WTC11 (cell line): ENCODE measurements around the gene PTPN9. TPM values are rescaled to one million over a fixed set of nuclear protein-coding genes. Genes with fewer than 3 reads are reported as not detected.

ENCODE experiments used
- ATAC-seq: fragments of 200-7000 bp; cut with Tn5 transposase; 2 replicates; pipeline ENCODE4 v1.10.0; 2021; ENCODE audit warnings: mild to moderate bottlenecking, moderate library complexity
- CTCF ChIA-PET: fragments of 300-600 bp; sonication (Branson Sonifier 250); formaldehyde crosslinking; loops from one replicate; lab custom pipeline; 2021; ENCODE audit warnings: antibody characterized with exemption; lab: Charles Lee
- POLR2A ChIA-PET: fragments of 350-600 bp; sonication (Branson Sonifier 250); formaldehyde crosslinking; loops from one replicate; lab custom pipeline; 2021; ENCODE audit warnings: antibody characterized with exemption; lab: Charles Lee
- DNase-seq: peaks from one replicate; pipeline ENCODE4 v3.0.0; 2021; ENCODE audit warnings: low spot score
- H3K27ac Mint-ChIP-seq: 2 replicates; pipeline ENCODE4 v1.8.0; 2021; ENCODE audit warnings: mixed read lengths
- H3K27me3 Mint-ChIP-seq: 2 replicates; pipeline ENCODE4 v1.8.0; 2021; ENCODE audit warnings: low read depth, mild to moderate bottlenecking, moderate library complexity, mixed read lengths
- H3K36me3 Mint-ChIP-seq: 2 replicates; pipeline ENCODE4 v1.8.0; 2021; ENCODE audit warnings: mixed read lengths
- H3K4me1 Mint-ChIP-seq: 2 replicates; pipeline ENCODE4 v1.8.0; 2022; ENCODE audit warnings: mixed read lengths
- H3K4me3 Mint-ChIP-seq: 2 replicates; pipeline ENCODE4 v1.8.0; 2021; ENCODE audit warnings: mild to moderate bottlenecking, moderate library complexity, mixed read lengths
- H3K9me3 Mint-ChIP-seq: 2 replicates; pipeline ENCODE4 v1.8.0; 2021; ENCODE audit warnings: mixed read lengths
- ETV6 ChIP-seq: sonication (generic); formaldehyde crosslinking; IDR thresholded peaks from 2 replicates; pipeline ENCODE4 v1.8.1; 2022; ENCODE audit warnings: mild to moderate bottlenecking, missing genetic modification reagents
- FOXJ3 ChIP-seq: sonication (generic); formaldehyde crosslinking; IDR thresholded peaks from 2 replicates; pipeline ENCODE4 v1.9.0; 2021; ENCODE audit warnings: missing genetic modification reagents, mild to moderate bottlenecking, borderline replicate concordance
- MYBL2 ChIP-seq: sonication (generic); formaldehyde crosslinking; IDR thresholded peaks from 2 replicates; pipeline ENCODE4 v1.8.1; 2023; ENCODE audit warnings: mild to moderate bottlenecking, moderate library complexity, missing genetic modification reagents
- NR1H2 ChIP-seq: sonication (generic); formaldehyde crosslinking; IDR thresholded peaks from 2 replicates; pipeline ENCODE4 v1.9.0; 2021; ENCODE audit warnings: mild to moderate bottlenecking, moderate library complexity, missing genetic modification reagents
- PRRX2 ChIP-seq: fragments of 250-450 bp; sonication (Bioruptor Pico); IDR thresholded peaks from 2 replicates; pipeline ENCODE4 v1.8.0; 2021; ENCODE audit warnings: mild to moderate bottlenecking
- SMAD4 ChIP-seq: sonication (generic); formaldehyde crosslinking; IDR thresholded peaks from 2 replicates; pipeline ENCODE4 v1.8.0; 2022; ENCODE audit warnings: mild to moderate bottlenecking, missing genetic modification reagents
- TP53 ChIP-seq: sonication (generic); formaldehyde crosslinking; IDR thresholded peaks from 2 replicates; pipeline ENCODE4 v1.8.1; 2023; ENCODE audit warnings: mild to moderate bottlenecking, missing genetic modification reagents
- total RNA-seq: library from RNA; stranded (reverse); gene quantifications from 3 replicates; pipeline ENCODE4 v1.2.3, GENCODE V29; 2021
- TF ChIP-seq, protein P1 (sequence below): sonication (generic); formaldehyde crosslinking; IDR thresholded peaks from 2 replicates; pipeline ENCODE4 v1.8.1; 2022; ENCODE audit warnings: missing genetic modification reagents, borderline replicate concordance
- TF ChIP-seq, protein P2 (sequence below): sonication (generic); formaldehyde crosslinking; IDR thresholded peaks from 2 replicates; pipeline ENCODE4 v1.8.0; 2022; ENCODE audit warnings: mild to moderate bottlenecking, missing genetic modification reagents
- TF ChIP-seq, protein P3 (sequence below): sonication (generic); formaldehyde crosslinking; IDR thresholded peaks from 2 replicates; pipeline ENCODE4 v1.8.1; 2023; ENCODE audit warnings: mild to moderate bottlenecking, missing genetic modification reagents
- TF ChIP-seq, protein P4 (sequence below): sonication (generic); formaldehyde crosslinking; IDR thresholded peaks from 2 replicates; pipeline ENCODE4 v1.8.0; 2023; ENCODE audit warnings: missing genetic modification reagents, mild to moderate bottlenecking, borderline replicate concordance
- TF ChIP-seq, protein P5 (sequence below): sonication (generic); formaldehyde crosslinking; IDR thresholded peaks from 2 replicates; pipeline ENCODE4 v1.8.0; 2023; ENCODE audit warnings: mild to moderate bottlenecking, missing genetic modification reagents
- TF ChIP-seq, protein P6 (sequence below): sonication (generic); formaldehyde crosslinking; conservative IDR thresholded peaks from 2 replicates; pipeline ENCODE4 v1.8.1; 2022; ENCODE audit warnings: mild to moderate bottlenecking, missing genetic modification reagents
- TF ChIP-seq, protein P7 (sequence below): sonication (generic); formaldehyde crosslinking; IDR thresholded peaks from 2 replicates; pipeline ENCODE4 v1.8.1; 2023; ENCODE audit warnings: mild to moderate bottlenecking, missing genetic modification reagents, moderate library complexity
- TF ChIP-seq, protein P8 (sequence below): fragments of 250-450 bp; sonication (Bioruptor Pico); IDR thresholded peaks from 2 replicates; pipeline ENCODE4 v1.9.0; 2021; ENCODE audit warnings: mild to moderate bottlenecking
- TF ChIP-seq, protein P9 (sequence below): sonication (generic); formaldehyde crosslinking; conservative IDR thresholded peaks from 2 replicates; pipeline ENCODE4 v1.8.1; 2023; ENCODE audit warnings: mild to moderate bottlenecking, low read depth, missing genetic modification reagents, moderate library complexity

PTPN9 gene
- total RNA-seq, 1 experiment from 2014 or later = 45.5 TPM

DNA sequence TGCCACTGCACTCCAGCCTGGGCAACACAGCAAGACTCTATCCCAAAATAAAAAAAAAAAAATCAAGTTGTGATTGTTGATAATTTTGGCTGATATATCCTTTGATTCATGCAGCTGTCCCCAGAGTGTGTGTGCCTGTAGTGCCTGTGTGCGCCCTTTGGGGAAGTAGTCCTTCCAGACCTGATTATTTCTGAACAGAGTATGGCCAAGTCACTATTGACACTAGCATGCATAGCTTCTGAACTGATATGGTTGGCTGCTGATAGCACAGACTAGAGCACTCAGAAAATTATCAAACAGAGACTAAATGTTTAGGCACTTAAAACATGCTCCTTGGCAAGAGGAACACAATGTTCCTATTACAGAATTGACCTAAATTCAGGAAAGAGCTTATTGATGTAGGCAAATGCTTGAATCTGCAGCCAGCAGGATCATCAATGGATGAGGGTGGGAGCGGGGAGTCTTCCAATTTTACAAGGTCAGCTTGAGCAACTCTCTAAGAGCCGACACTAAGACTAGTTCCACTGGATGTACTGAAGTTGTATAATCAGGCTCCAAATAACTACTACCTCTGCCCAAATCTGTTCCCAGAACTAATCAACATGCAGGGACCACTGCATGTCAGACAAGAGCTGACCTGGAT is 17.7 kb upstream of the PTPN9 start:
- Mint-ChIP-seq H3K9me3 (no peaks in the 10 kb centered on the region), H3K4me3 (no peak overlapping the region), H3K36me3 (peaks cover 25% of the 10 kb centered on the region), H3K27ac (no peak overlapping the region), H3K4me1 (no peaks in the 10 kb centered on the region), H3K27me3 (no peaks in the 10 kb centered on the region)
- TF ChIP-seq, protein P1, sequence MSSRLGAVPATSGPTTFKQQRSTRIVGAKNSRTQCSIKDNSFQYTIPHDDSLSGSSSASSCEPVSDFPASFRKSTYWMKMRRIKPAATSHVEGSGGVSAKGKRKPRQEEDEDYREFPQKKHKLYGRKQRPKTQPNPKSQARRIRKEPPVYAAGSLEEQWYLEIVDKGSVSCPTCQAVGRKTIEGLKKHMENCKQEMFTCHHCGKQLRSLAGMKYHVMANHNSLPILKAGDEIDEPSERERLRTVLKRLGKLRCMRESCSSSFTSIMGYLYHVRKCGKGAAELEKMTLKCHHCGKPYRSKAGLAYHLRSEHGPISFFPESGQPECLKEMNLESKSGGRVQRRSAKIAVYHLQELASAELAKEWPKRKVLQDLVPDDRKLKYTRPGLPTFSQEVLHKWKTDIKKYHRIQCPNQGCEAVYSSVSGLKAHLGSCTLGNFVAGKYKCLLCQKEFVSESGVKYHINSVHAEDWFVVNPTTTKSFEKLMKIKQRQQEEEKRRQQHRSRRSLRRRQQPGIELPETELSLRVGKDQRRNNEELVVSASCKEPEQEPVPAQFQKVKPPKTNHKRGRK = no peak
- TF ChIP-seq, protein P2, sequence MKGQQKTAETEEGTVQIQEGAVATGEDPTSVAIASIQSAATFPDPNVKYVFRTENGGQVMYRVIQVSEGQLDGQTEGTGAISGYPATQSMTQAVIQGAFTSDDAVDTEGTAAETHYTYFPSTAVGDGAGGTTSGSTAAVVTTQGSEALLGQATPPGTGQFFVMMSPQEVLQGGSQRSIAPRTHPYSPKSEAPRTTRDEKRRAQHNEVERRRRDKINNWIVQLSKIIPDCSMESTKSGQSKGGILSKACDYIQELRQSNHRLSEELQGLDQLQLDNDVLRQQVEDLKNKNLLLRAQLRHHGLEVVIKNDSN (CRISPR knock-in tag) = no peak
- TF ChIP-seq MYBL2 (no peak), FOXJ3 (CRISPR knock-in tag) (no peak), PRRX2 (CRISPR knock-in tag) (no peak), SMAD4 (CRISPR knock-in tag) (no peak), TP53 (no peak), ETV6 (CRISPR knock-in tag) (no peak), NR1H2 (CRISPR knock-in tag) (no peak)
- TF ChIP-seq, protein P3, sequence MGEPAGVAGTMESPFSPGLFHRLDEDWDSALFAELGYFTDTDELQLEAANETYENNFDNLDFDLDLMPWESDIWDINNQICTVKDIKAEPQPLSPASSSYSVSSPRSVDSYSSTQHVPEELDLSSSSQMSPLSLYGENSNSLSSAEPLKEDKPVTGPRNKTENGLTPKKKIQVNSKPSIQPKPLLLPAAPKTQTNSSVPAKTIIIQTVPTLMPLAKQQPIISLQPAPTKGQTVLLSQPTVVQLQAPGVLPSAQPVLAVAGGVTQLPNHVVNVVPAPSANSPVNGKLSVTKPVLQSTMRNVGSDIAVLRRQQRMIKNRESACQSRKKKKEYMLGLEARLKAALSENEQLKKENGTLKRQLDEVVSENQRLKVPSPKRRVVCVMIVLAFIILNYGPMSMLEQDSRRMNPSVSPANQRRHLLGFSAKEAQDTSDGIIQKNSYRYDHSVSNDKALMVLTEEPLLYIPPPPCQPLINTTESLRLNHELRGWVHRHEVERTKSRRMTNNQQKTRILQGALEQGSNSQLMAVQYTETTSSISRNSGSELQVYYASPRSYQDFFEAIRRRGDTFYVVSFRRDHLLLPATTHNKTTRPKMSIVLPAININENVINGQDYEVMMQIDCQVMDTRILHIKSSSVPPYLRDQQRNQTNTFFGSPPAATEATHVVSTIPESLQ = no peak
- TF ChIP-seq, protein P4, sequence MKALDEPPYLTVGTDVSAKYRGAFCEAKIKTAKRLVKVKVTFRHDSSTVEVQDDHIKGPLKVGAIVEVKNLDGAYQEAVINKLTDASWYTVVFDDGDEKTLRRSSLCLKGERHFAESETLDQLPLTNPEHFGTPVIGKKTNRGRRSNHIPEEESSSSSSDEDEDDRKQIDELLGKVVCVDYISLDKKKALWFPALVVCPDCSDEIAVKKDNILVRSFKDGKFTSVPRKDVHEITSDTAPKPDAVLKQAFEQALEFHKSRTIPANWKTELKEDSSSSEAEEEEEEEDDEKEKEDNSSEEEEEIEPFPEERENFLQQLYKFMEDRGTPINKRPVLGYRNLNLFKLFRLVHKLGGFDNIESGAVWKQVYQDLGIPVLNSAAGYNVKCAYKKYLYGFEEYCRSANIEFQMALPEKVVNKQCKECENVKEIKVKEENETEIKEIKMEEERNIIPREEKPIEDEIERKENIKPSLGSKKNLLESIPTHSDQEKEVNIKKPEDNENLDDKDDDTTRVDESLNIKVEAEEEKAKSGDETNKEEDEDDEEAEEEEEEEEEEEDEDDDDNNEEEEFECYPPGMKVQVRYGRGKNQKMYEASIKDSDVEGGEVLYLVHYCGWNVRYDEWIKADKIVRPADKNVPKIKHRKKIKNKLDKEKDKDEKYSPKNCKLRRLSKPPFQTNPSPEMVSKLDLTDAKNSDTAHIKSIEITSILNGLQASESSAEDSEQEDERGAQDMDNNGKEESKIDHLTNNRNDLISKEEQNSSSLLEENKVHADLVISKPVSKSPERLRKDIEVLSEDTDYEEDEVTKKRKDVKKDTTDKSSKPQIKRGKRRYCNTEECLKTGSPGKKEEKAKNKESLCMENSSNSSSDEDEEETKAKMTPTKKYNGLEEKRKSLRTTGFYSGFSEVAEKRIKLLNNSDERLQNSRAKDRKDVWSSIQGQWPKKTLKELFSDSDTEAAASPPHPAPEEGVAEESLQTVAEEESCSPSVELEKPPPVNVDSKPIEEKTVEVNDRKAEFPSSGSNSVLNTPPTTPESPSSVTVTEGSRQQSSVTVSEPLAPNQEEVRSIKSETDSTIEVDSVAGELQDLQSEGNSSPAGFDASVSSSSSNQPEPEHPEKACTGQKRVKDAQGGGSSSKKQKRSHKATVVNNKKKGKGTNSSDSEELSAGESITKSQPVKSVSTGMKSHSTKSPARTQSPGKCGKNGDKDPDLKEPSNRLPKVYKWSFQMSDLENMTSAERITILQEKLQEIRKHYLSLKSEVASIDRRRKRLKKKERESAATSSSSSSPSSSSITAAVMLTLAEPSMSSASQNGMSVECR (CRISPR knock-in tag) = no peak
- TF ChIP-seq, protein P5, sequence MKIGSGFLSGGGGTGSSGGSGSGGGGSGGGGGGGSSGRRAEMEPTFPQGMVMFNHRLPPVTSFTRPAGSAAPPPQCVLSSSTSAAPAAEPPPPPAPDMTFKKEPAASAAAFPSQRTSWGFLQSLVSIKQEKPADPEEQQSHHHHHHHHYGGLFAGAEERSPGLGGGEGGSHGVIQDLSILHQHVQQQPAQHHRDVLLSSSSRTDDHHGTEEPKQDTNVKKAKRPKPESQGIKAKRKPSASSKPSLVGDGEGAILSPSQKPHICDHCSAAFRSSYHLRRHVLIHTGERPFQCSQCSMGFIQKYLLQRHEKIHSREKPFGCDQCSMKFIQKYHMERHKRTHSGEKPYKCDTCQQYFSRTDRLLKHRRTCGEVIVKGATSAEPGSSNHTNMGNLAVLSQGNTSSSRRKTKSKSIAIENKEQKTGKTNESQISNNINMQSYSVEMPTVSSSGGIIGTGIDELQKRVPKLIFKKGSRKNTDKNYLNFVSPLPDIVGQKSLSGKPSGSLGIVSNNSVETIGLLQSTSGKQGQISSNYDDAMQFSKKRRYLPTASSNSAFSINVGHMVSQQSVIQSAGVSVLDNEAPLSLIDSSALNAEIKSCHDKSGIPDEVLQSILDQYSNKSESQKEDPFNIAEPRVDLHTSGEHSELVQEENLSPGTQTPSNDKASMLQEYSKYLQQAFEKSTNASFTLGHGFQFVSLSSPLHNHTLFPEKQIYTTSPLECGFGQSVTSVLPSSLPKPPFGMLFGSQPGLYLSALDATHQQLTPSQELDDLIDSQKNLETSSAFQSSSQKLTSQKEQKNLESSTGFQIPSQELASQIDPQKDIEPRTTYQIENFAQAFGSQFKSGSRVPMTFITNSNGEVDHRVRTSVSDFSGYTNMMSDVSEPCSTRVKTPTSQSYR (CRISPR knock-in tag) = no peak
- TF ChIP-seq, protein P6, sequence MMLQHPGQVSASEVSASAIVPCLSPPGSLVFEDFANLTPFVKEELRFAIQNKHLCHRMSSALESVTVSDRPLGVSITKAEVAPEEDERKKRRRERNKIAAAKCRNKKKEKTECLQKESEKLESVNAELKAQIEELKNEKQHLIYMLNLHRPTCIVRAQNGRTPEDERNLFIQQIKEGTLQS (CRISPR knock-in tag) = no peak
- TF ChIP-seq, protein P7, sequence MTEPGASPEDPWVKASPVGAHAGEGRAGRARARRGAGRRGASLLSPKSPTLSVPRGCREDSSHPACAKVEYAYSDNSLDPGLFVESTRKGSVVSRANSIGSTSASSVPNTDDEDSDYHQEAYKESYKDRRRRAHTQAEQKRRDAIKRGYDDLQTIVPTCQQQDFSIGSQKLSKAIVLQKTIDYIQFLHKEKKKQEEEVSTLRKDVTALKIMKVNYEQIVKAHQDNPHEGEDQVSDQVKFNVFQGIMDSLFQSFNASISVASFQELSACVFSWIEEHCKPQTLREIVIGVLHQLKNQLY (CRISPR knock-in tag) = no peak
- TF ChIP-seq, protein P8, sequence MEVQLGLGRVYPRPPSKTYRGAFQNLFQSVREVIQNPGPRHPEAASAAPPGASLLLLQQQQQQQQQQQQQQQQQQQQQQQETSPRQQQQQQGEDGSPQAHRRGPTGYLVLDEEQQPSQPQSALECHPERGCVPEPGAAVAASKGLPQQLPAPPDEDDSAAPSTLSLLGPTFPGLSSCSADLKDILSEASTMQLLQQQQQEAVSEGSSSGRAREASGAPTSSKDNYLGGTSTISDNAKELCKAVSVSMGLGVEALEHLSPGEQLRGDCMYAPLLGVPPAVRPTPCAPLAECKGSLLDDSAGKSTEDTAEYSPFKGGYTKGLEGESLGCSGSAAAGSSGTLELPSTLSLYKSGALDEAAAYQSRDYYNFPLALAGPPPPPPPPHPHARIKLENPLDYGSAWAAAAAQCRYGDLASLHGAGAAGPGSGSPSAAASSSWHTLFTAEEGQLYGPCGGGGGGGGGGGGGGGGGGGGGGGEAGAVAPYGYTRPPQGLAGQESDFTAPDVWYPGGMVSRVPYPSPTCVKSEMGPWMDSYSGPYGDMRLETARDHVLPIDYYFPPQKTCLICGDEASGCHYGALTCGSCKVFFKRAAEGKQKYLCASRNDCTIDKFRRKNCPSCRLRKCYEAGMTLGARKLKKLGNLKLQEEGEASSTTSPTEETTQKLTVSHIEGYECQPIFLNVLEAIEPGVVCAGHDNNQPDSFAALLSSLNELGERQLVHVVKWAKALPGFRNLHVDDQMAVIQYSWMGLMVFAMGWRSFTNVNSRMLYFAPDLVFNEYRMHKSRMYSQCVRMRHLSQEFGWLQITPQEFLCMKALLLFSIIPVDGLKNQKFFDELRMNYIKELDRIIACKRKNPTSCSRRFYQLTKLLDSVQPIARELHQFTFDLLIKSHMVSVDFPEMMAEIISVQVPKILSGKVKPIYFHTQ = no peak
- TF ChIP-seq, protein P9, sequence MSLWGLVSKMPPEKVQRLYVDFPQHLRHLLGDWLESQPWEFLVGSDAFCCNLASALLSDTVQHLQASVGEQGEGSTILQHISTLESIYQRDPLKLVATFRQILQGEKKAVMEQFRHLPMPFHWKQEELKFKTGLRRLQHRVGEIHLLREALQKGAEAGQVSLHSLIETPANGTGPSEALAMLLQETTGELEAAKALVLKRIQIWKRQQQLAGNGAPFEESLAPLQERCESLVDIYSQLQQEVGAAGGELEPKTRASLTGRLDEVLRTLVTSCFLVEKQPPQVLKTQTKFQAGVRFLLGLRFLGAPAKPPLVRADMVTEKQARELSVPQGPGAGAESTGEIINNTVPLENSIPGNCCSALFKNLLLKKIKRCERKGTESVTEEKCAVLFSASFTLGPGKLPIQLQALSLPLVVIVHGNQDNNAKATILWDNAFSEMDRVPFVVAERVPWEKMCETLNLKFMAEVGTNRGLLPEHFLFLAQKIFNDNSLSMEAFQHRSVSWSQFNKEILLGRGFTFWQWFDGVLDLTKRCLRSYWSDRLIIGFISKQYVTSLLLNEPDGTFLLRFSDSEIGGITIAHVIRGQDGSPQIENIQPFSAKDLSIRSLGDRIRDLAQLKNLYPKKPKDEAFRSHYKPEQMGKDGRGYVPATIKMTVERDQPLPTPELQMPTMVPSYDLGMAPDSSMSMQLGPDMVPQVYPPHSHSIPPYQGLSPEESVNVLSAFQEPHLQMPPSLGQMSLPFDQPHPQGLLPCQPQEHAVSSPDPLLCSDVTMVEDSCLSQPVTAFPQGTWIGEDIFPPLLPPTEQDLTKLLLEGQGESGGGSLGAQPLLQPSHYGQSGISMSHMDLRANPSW (CRISPR knock-in tag) = no peak
- ChIA-PET CTCF (interaction anchor here (0.5 to 2.0 kb wide), 8 partner anchors 11 to 229 kb away, joined by 3 to 7 read pairs (median 4); partner anchors contain the start of genes MAN2C1, PTPN9, SIN3A and SNX33), POLR2A (no interaction called here)
- DNase-seq (no peak), ATAC-seq (no peak)
